ENCODE measurements around the gene STAMBP. TPM values are rescaled to one million over a fixed set of nuclear protein-coding genes. Genes with fewer than 3 reads are reported as not detected.
A peak's percentile ranks its signal among the peaks of the same experiment; 100 is the strongest.

The STAMBP gene
- total RNA-seq, 2 donors from 2014 or later: 101 to 107 TPM

DNA sequence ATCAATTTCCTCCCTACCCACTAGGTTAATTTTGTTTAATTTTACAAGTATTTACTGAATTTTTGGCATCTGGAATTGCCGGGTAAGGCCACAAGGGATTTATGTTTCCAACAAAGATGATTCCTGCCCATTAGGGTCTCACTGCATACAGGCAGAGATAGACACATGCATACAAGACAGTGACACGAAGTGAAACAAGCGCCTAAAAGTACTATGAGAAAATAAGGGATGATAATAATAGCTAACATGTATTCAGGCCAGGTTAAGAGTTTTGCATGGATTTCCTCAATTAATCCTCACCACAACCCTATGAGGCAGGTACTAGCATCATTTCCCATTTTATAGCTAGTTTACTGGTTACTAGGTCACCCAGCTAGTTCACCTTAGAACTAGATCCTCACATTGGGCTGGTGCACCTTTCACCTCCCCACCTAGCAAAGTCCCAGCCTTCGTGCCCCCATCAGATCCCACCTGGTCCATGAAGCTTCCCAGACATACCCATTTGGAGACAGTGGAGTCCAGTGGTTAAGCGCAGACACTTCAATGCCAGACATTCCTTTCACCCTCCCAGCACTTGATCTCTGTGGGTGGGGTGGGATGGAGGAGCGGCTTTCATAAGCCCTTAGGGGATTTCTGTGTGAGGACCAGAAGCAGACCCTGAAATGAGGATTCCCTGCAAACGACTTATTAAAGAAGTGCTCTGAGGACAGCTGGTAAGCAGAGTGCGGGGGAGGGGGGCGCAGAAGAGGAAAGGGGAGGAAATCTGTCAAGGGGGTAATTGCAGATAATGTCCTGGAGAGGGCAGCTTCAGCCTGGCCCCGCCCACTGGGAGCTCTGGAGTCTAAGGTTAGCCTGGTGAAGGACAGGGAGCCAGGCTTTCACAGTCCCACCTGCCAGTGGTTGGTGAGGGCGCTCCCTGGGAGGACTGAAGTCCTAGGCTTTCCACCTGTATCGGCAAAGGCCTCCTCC is 92.1 kb downstream of the STAMBP start:
- Mint-ChIP-seq H3K4me1 (ENCODE audit: low read depth) (peaks cover 15% of the 10 kb centered on the region), H3K36me3 (ENCODE audit: insufficient read depth in 2 of 2) (no peaks in the 10 kb centered on the region), H3K27me3 (ENCODE audit: low read depth) (peaks cover 9% of the 10 kb centered on the region), H3K9me3 (no peaks in the 10 kb centered on the region), H3K27ac (no peak overlapping the region), H3K4me3 (no peak overlapping the region)
- DNase-seq (peak; percentile 39 to 54), ATAC-seq (replicated peaks in 1 of 2) (peak; percentile 58 to 70)

DNA sequence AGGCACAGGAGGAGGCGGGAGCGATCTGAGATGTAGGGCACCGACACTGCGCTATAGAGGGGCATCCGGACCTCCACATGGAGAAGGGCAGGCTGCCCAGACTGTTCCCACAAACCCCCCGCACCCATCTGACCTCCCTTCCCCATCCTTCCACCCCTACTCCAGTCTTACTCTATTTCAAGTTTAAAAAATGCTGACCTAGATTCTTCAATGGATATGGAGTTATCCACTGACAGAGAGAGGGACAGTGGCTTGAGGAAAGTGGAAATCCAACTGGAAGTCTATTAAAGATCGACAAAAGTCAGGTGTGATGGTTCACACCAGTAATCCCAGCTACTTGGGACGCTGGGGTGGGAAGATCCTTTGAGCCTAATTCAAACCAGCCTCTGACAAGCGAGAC is 92.8 kb downstream of the STAMBP start:
- Mint-ChIP-seq H3K27ac (no peak overlapping the region), H3K27me3 (ENCODE audit: low read depth) (peaks cover 9% of the 10 kb centered on the region), H3K36me3 (ENCODE audit: insufficient read depth in 2 of 2) (no peaks in the 10 kb centered on the region), H3K4me1 (ENCODE audit: low read depth) (peaks cover 22% of the 10 kb centered on the region), H3K9me3 (no peaks in the 10 kb centered on the region), H3K4me3 (no peak overlapping the region)
- no peak for DNase-seq
- ATAC-seq (replicated peaks in 1 of 2): no peak

DNA sequence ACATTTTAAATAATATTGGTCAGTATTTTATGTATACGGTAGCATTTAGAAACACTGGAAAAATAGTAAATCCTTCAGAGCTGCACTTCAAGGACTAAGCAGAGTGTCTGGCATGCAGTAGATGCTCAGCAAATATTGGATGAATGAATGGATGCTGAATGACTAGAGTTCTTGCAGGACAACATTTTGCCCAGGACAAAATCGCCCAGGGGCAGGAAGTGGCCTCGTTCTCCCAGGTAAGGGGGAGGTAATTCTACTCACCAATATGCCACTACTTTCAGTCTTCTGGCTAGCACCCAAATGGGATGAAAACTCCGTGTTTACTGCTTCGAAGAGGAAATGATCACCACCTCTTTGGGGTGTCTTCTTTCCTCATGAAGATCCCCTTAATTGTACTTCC is 93.9 kb downstream of the STAMBP start:
- Mint-ChIP-seq H3K9me3 (no peaks in the 10 kb centered on the region), H3K4me1 (ENCODE audit: low read depth) (peaks cover 28% of the 10 kb centered on the region), H3K36me3 (ENCODE audit: insufficient read depth in 2 of 2) (peaks cover 0 to under 1% of the 10 kb centered on the region in 2 donors), H3K27me3 (ENCODE audit: low read depth) (peaks cover 8% of the 10 kb centered on the region), H3K27ac (no peak overlapping the region), H3K4me3 (no peak overlapping the region)
- no peak for ATAC-seq (replicated peaks in 1 of 2)
- no peak for DNase-seq

Other genes starting within 250 kb of the STAMBP start
- not detected for gene NAT8, start 186.5 kb upstream of the STAMBP start, total RNA-seq
- gene TPRKB, start 91.6 kb upstream of the STAMBP start, total RNA-seq: 10 to 100 TPM; 30.1 to 30.3 TPM
- 10 to 100 TPM; 35.1 to 35.8 TPM for gene DUSP11, start 48.9 kb upstream of the STAMBP start, total RNA-seq
- not detected for gene C2orf78, start 44.8 kb upstream of the STAMBP start, total RNA-seq
- gene ACTG2, start 64.0 kb downstream of the STAMBP start, total RNA-seq: under 1 TPM in 1 of 2 donors, not detected in 1; 0.22 TPM
- gene DGUOK, start 97.9 kb downstream of the STAMBP start, total RNA-seq: 100 to 1,000 TPM; 110 to 119 TPM
- 10 to 100 TPM; 18.6 to 19.7 TPM for gene TET3, start 155.9 kb downstream of the STAMBP start, total RNA-seq

All from activated T-cell treated with anti-CD3 and anti-CD28 coated beads, Interleukin-2, amount 50 U/mL, for 72 hours (primary cell).